ENCODE results near the gene ANKMY1. TPM values are rescaled to one million over a fixed set of nuclear protein-coding genes. Genes with fewer than 3 reads are reported as not detected.

The ANKMY1 gene
- total RNA-seq, 1 experiment from 2014 or later: 19.5 TPM

GRCh38 chr2:240585681-240586197 lies 28.0 kb upstream of the ANKMY1 start:
- Histone ChIP-seq H3K4me1 (ENCODE audit: insufficient read depth, low read length) (peaks cover 43% of the 10 kb centered on the region), H3K9ac (ENCODE audit: low read length) (peak overlapping the region; percentile 93), H2AFZ (ENCODE audit: low read length) (peak overlapping the region; percentile 87), H3K27ac (ENCODE audit: low read length) (peak overlapping the region; percentile 56), H3K9me2 (replicated peaks; ENCODE audit: low read length) (no peaks in the 10 kb centered on the region), H3K36me3 (ENCODE audit: low read depth, low read length) (no peaks in the 10 kb centered on the region), H3K4me2 (ENCODE audit: low read length) (peak overlapping the region; percentile 96), H3F3A (ENCODE audit: low read length, unreplicated experiment) (no peaks in the 10 kb centered on the region), H3K4me3 (ENCODE audit: low read length) (peak overlapping the region; percentile 93), H4K20me1 (ENCODE audit: low read length) (peaks cover 8% of the 10 kb centered on the region), H3K9me3 (ENCODE audit: low read length) (no peaks in the 10 kb centered on the region), H3K79me2 (ENCODE audit: low read length) (peaks cover 91% of the 10 kb centered on the region), H3K27me3 (ENCODE audit: low read length) (no peaks in the 10 kb centered on the region)
- intact Hi-C loops (cut with micrococcal nuclease): no loop called here
- CTCF ChIA-PET: interaction anchor here (0.6 to 1.2 kb wide), 3 partner anchors 9 to 20 kb away, joined by 3 to 4 read pairs (median 4); no protein-coding TSS in a partner anchor
- BruUV-seq (replicated peaks): TSS peak; percentile 78
- no peak for TF ChIP-seq EZH2 (IDR thresholded peaks at IDR 0.05; ENCODE audit: low read length, unreplicated experiment)
- no peak for TF ChIP-seq CTCF (conservative IDR thresholded peaks at IDR 0.05; ENCODE audit: low read depth, low read length)
- TF ChIP-seq EZH2phosphoT487 (IDR thresholded peaks at IDR 0.05; ENCODE audit: borderline replicate concordance, low read length): no peak
- ATAC-seq (no peak), DNase-seq (no peak)
- POLR2A ChIA-PET (ENCODE audit: unreplicated experiment): interaction anchor here (1.3 kb wide), 1 partner anchor 25 kb away, joined by 9 read pairs; no protein-coding TSS in a partner anchor

DNA sequence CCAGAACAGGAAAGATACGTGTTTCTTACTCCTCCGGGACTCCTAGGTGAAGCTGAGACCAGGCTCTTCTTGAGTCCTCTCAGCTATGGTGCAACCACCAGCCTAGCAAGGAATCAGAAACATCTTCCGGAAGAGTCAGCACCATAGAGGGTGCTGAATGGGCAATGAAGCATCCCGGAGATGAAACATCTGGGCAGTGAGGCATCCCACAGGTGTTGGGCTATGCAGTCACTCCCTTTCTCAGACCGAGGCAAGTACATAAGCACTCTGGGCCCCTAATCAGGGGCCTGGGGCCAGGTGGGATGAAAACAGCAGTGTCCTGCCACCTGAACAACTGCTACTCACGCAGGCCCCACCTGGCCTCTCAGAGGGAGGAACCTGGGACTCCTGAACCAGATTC lies 27.3 kb upstream of the ANKMY1 start:
- POLR2A ChIA-PET (ENCODE audit: unreplicated experiment): no interaction called here
- H3K4me2 ChIP-seq (ENCODE audit: low read length): peak overlapping the region; percentile 96
- H2AFZ ChIP-seq (ENCODE audit: low read length): no peak overlapping the region
- BruUV-seq (replicated peaks): no TSS peak
- TF ChIP-seq EZH2 (IDR thresholded peaks at IDR 0.05; ENCODE audit: low read length, unreplicated experiment) (no peak), CTCF (conservative IDR thresholded peaks at IDR 0.05; ENCODE audit: low read depth, low read length) (no peak), EZH2phosphoT487 (IDR thresholded peaks at IDR 0.05; ENCODE audit: borderline replicate concordance, low read length) (no peak)
- peak overlapping the region; percentile 93 for H3K4me3 ChIP-seq (ENCODE audit: low read length)
- intact Hi-C loops (cut with micrococcal nuclease): no loop called here
- no peak for ATAC-seq
- DNase-seq: no peak
- CTCF ChIA-PET: interaction anchor here (0.6 kb wide), 1 partner anchor 10 kb away, joined by 3 read pairs; no protein-coding TSS in a partner anchor
- peaks cover 4% of the 10 kb centered on the region for H3F3A ChIP-seq (ENCODE audit: low read length, unreplicated experiment)
- peak overlapping the region; percentile 93 for H3K9ac ChIP-seq (ENCODE audit: low read length)
- peaks cover 50% of the 10 kb centered on the region for H3K4me1 ChIP-seq (ENCODE audit: insufficient read depth, low read length)
- peaks cover 8% of the 10 kb centered on the region for H4K20me1 ChIP-seq (ENCODE audit: low read length)
- H3K9me3 ChIP-seq (ENCODE audit: low read length): no peaks in the 10 kb centered on the region
- no peaks in the 10 kb centered on the region for H3K36me3 ChIP-seq (ENCODE audit: low read depth, low read length)
- no peak overlapping the region for H3K27ac ChIP-seq (ENCODE audit: low read length)
- H3K79me2 ChIP-seq (ENCODE audit: low read length): peaks cover 91% of the 10 kb centered on the region
- H3K9me2 ChIP-seq (replicated peaks; ENCODE audit: low read length): no peaks in the 10 kb centered on the region
- no peaks in the 10 kb centered on the region for H3K27me3 ChIP-seq (ENCODE audit: low read length)

DNA sequence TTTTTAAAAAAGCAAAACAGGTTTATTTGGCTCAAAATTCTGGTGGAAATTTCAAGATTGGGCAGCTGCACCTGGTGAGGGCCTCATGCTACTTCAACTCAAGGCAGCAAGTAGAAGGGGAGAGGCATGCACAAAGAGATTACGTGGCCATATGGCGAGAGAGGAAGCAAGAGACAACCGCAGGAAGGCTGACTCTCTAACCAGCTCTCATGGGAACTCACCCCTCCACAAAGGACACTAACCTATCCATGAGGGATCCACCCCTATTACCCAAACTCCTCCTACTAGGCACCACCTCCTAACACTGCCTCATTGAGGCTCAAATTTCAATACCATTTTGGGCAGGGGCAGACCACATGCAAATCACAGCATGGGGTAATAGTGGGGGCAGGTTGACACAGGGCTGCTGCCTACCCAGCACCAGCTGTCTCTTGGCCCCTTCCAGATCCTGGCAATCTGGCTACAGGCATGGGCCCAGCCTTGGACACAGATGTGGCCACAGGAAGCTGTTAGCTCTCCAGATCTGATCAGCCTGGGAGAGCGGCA lies 26.8 kb upstream of the ANKMY1 start:
- H3F3A ChIP-seq (ENCODE audit: low read length, unreplicated experiment): peaks cover 7% of the 10 kb centered on the region
- no peaks in the 10 kb centered on the region for H3K36me3 ChIP-seq (ENCODE audit: low read depth, low read length)
- peaks cover 85% of the 10 kb centered on the region for H3K79me2 ChIP-seq (ENCODE audit: low read length)
- H3K4me2 ChIP-seq (ENCODE audit: low read length): peak overlapping the region; percentile 96
- H3K9ac ChIP-seq (ENCODE audit: low read length): no peak overlapping the region
- ChIA-PET POLR2A (ENCODE audit: unreplicated experiment) (no interaction called here), CTCF (no interaction called here)
- H3K27ac ChIP-seq (ENCODE audit: low read length): no peak overlapping the region
- H3K4me1 ChIP-seq (ENCODE audit: insufficient read depth, low read length): peaks cover 55% of the 10 kb centered on the region
- no peak for ATAC-seq
- no peaks in the 10 kb centered on the region for H3K27me3 ChIP-seq (ENCODE audit: low read length)
- intact Hi-C loops (cut with micrococcal nuclease): no loop called here
- H3K4me3 ChIP-seq (ENCODE audit: low read length): peak overlapping the region; percentile 93; the same call in 1 of the 2 replicates
- H3K9me3 ChIP-seq (ENCODE audit: low read length): no peaks in the 10 kb centered on the region
- H4K20me1 ChIP-seq (ENCODE audit: low read length): peaks cover 8% of the 10 kb centered on the region
- no TSS peak for BruUV-seq (replicated peaks)
- DNase-seq: peak; percentile 36
- TF ChIP-seq CTCF (conservative IDR thresholded peaks at IDR 0.05; ENCODE audit: low read depth, low read length) (no peak), EZH2phosphoT487 (IDR thresholded peaks at IDR 0.05; ENCODE audit: borderline replicate concordance, low read length) (no peak), EZH2 (IDR thresholded peaks at IDR 0.05; ENCODE audit: low read length, unreplicated experiment) (no peak)
- no peaks in the 10 kb centered on the region for H3K9me2 ChIP-seq (replicated peaks; ENCODE audit: low read length)
- H2AFZ ChIP-seq (ENCODE audit: low read length): no peak overlapping the region

All from PC-3 (cell line).